PFSK-1 (cell line): ENCODE measurements around the gene COPB1.

ENCODE experiments used
- FOXP2 ChIP-seq: optimal IDR thresholded peaks from 2 replicates; pipeline ENCODE3; 2011; ENCODE audit warnings: borderline replicate concordance, control low read depth, inconsistent platforms; ENCODE audit not compliant: insufficient read depth; ENCODE audit errors: extremely low read length, extremely low read depth
- POLR2AphosphoS5 ChIP-seq: IDR thresholded peaks from 2 replicates; pipeline ENCODE4 v1.6.1; 2012; ENCODE audit warnings: low read depth, mild to moderate bottlenecking, control low read depth, low read length, moderate library complexity
- SIN3A ChIP-seq: IDR thresholded peaks from 2 replicates; pipeline ENCODE4 v1.6.1; 2012; ENCODE audit warnings: mild to moderate bottlenecking, low read length, moderate library complexity, borderline replicate concordance; ENCODE audit not compliant: insufficient read depth
- TAF1 ChIP-seq: IDR thresholded peaks from 2 replicates; pipeline ENCODE4 v1.6.1; 2012; ENCODE audit warnings: low read length, control low read depth, borderline replicate concordance; ENCODE audit not compliant: insufficient read depth
- TF ChIP-seq, protein P1 (sequence below), 2 experiments: IDR thresholded peaks; 2 replicates each; pipeline versions ENCODE4 v1.6.1 to v1.8.0; 2011 to 2012; ENCODE audit warnings: low read depth in 2 of 2, low read length in 2 of 2, control low read depth in 1 of 2, inconsistent platforms in 1 of 2, mild to moderate bottlenecking in 1 of 2, moderate library complexity in 1 of 2; ENCODE audit not compliant: insufficient read depth in 1 of 2

- TF ChIP-seq POLR2AphosphoS5 (no peak), SIN3A (no peak), TAF1 (no peak), FOXP2 (no peak)
- TF ChIP-seq, protein P1, sequence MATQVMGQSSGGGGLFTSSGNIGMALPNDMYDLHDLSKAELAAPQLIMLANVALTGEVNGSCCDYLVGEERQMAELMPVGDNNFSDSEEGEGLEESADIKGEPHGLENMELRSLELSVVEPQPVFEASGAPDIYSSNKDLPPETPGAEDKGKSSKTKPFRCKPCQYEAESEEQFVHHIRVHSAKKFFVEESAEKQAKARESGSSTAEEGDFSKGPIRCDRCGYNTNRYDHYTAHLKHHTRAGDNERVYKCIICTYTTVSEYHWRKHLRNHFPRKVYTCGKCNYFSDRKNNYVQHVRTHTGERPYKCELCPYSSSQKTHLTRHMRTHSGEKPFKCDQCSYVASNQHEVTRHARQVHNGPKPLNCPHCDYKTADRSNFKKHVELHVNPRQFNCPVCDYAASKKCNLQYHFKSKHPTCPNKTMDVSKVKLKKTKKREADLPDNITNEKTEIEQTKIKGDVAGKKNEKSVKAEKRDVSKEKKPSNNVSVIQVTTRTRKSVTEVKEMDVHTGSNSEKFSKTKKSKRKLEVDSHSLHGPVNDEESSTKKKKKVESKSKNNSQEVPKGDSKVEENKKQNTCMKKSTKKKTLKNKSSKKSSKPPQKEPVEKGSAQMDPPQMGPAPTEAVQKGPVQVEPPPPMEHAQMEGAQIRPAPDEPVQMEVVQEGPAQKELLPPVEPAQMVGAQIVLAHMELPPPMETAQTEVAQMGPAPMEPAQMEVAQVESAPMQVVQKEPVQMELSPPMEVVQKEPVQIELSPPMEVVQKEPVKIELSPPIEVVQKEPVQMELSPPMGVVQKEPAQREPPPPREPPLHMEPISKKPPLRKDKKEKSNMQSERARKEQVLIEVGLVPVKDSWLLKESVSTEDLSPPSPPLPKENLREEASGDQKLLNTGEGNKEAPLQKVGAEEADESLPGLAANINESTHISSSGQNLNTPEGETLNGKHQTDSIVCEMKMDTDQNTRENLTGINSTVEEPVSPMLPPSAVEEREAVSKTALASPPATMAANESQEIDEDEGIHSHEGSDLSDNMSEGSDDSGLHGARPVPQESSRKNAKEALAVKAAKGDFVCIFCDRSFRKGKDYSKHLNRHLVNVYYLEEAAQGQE (IDR thresholded peaks at IDR 0.05; ENCODE audit: insufficient read depth in 1 of 2, low read depth in 2 of 2, low read length in 2 of 2) = no peak
Observed at GRCh38 chr11:14414470-14415461, 84.8 kb downstream of the COPB1 start.
